SH-SY5Y (cell line): ENCODE data around the gene DHX36.

Experiments
- GATA2 ChIP-seq: IDR thresholded peaks from 2 replicates; pipeline ENCODE4 v1.6.1; 2011; ENCODE audit warnings: mild to moderate bottlenecking, low read depth, low read length
- GATA3 ChIP-seq: IDR thresholded peaks from 2 replicates; pipeline ENCODE4 v1.6.1; 2011; ENCODE audit warnings: low read depth, mild to moderate bottlenecking, low read length, moderate library complexity

GRCh38 chr3:154307363-154307762, 16.9 kb downstream of the DHX36 start:
- TF ChIP-seq GATA2 = no peak
- TF ChIP-seq GATA3 = no peak
